SU-DHL-6 (cell line): ENCODE results near the gene NOS3.

Experiments used
- EZH2phosphoT487 ChIP-seq: fragments of 200-600 bp; sonication (generic), shearing (Covaris generic); conservative IDR thresholded peaks from 2 replicates; pipeline ENCODE4 v1.6.1; 2018; ENCODE audit warnings: mild to moderate bottlenecking, antibody characterized with exemption, low read length, moderate library complexity, mixed read lengths
- TF ChIP-seq, protein P1 (sequence below): fragments of 200-600 bp; sonication (generic); IDR thresholded peaks from one replicate; pipeline ENCODE4 v1.5.1; 2017; ENCODE audit warnings: antibody characterized with exemption, mild to moderate bottlenecking, low read length, moderate library complexity; ENCODE audit not compliant: insufficient read depth, poor library complexity, severe bottlenecking

DNA sequence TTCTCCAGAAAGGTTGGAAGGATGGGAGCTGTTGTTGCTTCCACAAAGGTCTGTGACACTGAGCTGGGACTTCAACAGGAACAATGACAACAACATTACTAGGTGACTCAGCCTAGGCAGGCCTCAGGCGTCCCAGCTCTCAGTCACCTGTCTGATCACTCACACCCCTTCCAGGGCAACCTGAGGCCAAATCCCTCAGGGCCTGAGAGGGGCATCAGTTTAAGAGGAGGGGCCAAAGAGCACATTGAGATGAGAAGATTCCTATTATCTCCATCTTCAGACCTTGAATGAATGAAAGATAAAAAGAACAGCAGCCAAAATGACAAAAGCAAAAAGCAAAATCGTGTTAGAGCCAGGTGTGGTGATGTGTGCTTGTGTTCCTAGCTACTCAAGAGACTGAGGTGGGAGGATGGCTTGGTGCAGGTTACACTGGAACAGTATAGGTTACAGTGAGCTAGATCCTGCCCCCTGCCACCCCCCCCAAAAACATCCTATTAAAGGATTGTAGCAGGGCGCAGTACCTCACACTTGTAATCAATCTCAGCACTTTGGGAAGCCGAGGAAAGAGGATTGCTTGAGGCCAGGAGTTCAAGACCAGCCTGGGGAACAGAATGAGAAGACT is 33.7 kb downstream of the NOS3 start, which contains the start of gene ATG9B:
- TF ChIP-seq, protein P1, sequence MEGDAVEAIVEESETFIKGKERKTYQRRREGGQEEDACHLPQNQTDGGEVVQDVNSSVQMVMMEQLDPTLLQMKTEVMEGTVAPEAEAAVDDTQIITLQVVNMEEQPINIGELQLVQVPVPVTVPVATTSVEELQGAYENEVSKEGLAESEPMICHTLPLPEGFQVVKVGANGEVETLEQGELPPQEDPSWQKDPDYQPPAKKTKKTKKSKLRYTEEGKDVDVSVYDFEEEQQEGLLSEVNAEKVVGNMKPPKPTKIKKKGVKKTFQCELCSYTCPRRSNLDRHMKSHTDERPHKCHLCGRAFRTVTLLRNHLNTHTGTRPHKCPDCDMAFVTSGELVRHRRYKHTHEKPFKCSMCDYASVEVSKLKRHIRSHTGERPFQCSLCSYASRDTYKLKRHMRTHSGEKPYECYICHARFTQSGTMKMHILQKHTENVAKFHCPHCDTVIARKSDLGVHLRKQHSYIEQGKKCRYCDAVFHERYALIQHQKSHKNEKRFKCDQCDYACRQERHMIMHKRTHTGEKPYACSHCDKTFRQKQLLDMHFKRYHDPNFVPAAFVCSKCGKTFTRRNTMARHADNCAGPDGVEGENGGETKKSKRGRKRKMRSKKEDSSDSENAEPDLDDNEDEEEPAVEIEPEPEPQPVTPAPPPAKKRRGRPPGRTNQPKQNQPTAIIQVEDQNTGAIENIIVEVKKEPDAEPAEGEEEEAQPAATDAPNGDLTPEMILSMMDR = no peak
- no peak for TF ChIP-seq EZH2phosphoT487
